Erythroblast (primary cell): ENCODE measurements around the gene TXNIP.

Experiments used
- GATA1 ChIP-seq: IDR thresholded peaks from 2 replicates; pipeline ENCODE4 v1.6.1; 2011; ENCODE audit warnings: low read depth, mild to moderate bottlenecking, control low read depth, low read length, moderate library complexity
- POLR2A ChIP-seq: IDR thresholded peaks from 2 replicates; pipeline ENCODE4 v1.6.1; 2011; ENCODE audit warnings: mild to moderate bottlenecking, low read length

- no peak for TF ChIP-seq POLR2A
- no peak for TF ChIP-seq GATA1
These were observed 43.4 kb upstream of the TXNIP start for GRCh38 chr1:146039844-146040194.
